ENCODE measurements around the gene SYTL3.
"Not testable (repeated sequence)": the region's sequence is repeated elsewhere in the genome, so short reads cannot be mapped to it uniquely, and the experiment has no call there.

SYTL3 gene

DNA sequence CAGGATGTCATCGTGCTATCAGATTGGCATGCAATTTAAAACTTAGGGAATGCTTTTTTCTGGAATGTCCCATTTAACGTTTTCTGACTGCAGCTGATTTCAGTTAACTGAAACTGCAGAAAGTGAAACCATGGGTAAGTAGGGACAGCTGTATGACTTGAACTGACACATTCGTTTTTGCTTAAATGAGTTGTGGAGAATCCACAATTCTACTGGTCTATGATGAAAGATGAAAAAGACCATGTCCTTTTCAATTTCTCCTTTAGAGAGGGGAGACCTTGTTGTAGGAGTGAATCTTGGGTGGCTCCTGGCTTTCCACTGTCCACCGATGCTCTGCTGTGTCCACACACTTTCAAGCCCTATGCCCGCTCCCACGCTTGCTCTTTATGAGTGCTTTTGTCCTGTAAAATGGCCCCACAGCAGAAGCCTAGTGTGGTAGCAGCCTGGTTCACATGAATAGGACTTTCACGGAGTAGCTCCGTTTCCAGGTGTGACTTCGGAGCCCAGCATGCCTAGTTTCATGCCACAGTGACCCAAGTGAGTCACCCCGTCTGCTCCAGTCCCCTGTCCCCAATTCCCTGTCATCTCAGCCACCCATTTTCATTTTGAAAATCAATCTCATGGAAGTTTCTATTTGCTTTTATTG is 27.2 kb upstream of the SYTL3 start:
- no peak for FAIRE-seq

DNA sequence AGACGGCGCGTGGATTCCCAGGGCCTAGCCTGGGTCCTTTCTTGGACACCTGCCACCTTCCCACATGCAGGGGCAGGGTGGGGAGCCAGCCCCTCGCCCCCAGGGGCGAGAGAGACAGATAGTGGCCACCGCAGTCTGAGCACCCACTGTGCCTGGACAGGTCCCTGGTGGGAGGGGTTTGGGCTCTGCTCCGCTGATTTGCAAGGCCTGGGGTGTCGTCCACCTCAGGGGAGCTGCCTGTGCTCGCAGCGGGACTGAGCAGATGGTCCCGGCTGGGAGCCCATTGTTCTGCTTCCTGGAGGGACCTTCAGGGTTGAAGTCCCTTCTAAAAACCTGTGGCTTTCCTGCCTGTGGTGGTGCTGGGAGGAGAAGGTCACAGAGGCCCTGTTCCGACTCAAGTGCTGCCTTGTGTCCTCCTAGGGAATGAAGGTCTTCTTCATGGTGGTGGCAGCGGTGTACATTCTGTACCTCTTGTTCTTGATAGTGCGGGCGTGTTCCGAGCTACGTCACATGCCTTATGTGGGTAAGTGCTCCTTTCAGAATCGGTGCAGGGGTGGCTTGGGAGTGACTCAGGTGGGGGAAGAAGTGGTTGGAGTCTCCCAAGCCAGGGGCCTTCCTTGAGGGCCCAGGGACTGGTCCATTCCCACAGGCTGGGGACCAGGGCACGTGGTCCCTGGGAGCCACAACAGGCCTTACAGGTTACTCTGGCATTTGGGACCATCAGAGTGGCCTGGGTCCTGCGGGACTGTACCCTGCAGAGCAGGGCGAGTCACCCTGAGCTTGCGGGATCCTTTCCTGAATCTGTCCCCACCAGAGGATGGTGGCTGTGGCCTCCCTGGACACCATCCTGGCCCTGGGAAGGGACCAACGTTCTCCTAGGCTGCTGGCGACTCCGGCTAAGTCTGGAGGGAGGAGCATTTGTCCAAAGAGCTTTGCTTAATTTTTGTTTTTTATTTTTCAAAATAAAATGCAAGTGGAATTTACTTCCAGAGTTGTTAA is 24.9 kb upstream of the SYTL3 start:
- no peak for FAIRE-seq

DNA sequence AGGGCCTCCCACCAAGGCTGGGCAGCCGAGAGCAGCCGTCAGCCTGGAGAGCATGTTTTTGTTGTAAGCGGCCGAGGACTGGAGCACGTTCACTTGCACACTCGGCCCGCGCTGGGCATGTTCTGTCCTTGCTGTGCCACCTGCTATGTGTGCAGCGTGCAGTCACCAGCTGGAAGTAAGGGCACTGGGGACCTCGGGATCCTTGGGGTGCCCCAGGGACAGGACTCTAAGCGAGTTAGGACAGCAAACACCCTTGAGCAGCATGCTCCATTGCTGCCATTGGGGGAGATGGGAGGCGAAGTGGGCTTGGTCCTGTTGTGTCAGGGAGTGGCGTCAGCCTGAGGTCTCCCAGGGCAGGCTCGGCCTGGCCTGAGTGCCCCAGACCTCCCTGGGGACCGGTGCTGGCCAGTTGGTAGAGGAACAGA is 24.0 kb upstream of the SYTL3 start:
- FAIRE-seq: no peak

DNA sequence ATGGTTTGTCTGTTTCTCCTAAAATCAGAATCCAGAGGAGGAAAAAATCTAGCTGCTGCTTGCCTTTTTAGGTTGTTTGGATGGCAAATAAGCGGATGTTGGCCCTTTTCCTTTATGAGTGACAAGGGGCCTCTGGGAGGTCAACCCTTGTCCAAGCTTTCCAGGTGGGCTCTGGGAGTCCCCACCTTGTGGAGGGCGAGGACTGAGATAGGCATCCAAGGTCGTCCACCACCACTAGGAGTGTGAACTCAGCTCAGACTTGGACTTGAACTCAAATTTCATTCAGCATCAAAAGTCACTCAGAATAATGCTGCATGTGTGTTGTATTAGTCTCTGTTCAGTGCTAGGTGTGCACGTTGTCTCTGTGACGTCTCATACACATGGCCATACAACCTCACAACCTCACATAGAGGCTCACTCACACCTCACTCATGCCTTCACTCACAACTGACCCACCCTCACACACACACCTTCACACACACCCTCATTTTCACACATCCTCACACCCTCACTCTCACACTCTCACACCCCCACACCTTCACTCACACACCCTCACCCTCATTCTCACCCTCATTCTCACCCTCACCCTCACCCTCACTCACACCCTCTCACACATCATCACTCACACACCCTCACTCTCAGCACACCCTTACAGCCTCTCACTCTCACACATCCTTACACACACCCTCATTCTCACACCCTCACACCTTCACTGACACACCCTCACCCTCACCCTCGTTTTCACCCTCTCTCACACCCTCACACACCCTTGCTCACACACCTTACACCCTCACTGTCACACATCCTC is 23.3 kb upstream of the SYTL3 start:
- FAIRE-seq: no peak

DNA sequence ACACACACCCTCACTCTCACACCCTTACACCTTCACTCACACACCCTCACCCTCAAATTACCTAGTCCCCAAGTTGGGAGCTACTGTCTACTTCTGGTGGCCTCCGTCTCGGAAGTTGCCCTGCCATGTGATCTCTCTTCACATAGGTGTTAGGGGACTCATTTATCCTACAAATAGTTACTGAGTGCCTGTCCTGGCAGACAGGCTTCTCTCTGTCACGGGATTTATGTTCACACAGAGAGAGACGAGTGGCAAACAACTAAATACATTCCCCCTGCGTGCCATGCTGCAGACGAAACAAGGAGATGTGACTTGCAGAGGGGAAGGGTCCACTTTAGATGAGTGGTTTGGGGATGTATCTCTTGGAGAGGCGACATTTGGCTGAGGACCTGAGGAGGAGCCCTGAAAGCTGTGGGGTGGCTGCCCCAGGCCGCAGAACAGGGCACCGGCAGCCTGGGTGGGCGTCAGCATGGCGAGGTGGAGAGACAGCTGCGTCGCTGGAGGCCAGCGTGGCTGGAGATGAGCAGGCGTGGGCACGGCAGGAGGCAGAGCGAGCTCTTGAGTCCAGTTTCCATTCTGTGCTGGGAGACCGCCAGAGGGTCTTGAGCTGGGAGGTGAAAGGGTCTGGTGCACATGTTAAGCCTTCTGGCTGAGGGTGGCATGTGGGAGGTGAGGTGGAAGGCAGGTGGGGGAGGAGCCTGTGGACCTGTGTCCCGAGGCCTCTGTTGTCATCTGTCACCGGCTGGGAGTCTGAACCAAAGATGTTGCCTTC is 22.5 kb upstream of the SYTL3 start:
- no peak for FAIRE-seq

DNA sequence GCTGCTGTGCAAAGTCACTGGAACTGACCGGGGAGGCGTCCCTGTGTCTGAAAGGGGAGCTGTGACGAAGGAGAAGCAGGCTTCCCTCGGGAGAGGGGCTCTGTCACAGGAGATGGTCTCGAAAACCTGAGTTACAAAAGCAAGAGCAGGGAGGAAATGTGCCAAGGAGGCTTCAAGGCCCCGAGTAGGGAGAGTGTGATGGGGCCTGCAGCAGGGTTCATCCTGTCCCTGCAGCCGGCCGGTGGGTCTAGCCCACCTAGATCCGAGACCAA is 22.0 kb upstream of the SYTL3 start:
- FAIRE-seq: no peak

DNA sequence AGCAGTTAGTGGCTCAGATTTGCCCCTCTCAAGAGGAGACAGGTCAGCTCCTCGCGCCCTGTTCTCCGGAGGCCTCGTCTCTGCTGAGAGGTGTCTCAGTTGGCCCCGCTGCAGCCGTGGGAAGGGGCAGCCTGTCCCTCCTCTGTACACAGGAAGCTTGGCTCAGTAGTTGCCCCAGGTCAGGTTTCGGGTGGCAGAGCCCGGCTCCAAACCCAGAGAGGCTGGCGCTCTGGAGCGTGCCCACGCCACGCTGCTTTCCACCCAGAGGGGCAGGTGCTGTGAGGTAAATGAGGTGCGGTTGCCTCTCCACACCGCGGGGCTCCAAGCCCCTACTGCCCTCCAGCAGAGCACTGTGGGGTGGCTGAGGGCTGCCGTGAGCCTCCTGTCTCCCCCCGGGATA is 21.3 kb upstream of the SYTL3 start:
- no peak for FAIRE-seq

DNA sequence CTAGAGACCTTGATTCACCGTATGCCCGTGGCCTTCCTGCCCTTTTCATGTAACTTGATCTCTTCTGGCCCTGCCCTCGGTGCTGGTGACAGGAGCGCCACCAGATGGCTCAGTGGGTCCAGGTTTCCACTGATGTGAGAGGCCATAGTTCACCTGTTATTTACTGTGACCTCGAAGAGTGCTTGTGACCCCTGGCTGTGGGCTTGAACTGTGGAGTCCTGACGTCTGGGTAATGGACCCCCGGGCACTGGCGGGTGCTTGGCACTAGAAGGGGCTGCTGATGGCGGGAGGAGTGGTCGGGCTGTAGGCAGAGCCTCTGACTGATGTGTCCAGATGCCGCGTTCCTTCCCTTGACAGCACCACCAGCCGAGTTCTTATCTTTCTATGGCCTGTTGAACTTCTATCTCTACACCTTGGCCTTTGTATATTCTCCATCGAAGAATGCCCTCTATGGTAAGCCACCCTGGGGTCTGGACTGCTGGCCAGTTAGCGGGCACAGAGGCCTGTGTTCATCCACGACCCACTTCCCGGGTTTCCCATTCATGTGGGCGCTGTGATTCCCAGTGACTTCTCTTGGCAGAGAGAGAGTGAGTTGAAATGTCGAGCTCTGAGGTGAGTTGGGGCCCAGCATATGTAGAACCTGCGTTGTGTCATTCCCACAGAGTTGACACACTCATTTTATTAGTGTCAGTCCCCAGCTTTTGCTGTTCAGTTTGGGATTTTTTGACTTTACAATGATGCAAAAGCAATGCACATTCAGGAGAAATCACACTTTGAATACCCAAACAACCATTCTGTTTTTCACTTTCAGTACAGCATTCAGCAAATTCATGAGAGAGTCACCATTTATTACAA is 20.3 kb upstream of the SYTL3 start:
- no peak for FAIRE-seq

DNA sequence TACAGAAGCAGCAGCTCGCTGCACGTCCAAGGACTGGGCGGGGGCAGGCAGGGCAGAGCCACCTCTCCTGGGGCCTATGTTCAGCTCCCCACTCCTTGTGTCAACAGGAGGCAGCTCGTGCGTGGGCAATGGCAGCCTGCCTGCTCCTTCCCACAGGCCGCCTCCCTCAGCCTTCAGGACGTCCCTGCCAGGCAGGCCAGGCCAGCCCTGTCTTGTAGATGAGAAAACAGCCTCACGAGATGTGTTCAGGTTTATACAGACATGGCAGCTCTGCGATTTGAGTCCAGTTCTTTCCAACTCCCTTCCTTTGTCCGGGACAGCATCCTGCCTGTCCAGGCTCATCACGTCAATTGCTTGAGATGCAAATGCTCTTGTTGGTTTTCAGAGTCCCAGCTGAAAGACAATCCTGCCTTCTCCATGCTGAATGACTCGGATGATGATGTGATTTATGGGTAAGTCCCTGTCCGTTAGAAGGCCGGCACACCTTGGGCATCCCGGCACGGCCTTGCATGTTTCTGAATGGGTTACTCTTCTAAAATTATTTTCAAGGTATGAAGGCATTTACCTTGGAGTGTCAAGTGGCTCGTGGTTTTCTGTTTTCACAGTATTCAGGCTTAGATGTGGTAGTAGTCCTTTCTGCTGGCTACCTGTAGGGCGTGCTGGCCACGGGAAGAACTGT is 18.8 kb upstream of the SYTL3 start:
- FAIRE-seq: no peak

DNA sequence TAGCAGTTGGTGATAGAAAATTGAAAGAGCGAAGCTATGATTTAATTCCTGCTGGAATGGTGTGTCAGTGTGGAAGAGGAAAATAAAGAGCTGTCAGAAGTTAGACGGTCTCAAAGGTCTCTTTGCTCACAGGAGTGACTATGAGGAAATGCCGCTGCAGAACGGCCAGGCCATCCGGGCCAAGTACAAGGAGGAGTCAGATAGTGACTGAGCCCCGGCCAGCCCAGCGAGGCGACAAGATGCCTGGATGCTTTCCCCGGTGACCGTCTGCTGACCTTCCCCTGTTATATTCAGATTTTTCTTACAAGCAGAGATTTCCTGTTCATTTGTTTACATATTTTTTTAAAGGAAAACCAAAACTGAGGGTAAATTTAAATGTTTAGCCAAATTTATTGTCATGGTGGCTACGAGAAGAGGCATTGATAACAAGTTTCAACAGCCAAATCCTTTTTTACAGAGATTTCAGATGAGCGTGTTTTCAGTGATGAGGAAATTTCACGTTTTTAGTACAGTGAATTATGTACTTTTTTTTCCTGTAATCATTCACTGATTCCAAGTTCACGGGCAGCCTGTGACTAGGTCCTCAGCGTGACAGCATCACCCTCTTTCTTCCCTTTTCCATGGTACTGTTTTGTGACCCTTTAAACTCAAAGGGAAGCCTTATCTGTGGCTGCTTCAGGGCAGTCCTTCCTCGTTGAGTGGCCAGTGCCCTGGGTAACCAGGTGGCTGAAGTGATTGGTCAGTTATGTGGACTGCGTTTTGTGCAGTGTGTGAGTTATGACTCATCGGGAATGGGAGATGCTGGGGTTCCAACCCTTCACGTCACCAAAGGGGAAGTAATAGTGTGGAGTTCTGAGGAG is 17.9 kb upstream of the SYTL3 start:
- no peak for FAIRE-seq

DNA sequence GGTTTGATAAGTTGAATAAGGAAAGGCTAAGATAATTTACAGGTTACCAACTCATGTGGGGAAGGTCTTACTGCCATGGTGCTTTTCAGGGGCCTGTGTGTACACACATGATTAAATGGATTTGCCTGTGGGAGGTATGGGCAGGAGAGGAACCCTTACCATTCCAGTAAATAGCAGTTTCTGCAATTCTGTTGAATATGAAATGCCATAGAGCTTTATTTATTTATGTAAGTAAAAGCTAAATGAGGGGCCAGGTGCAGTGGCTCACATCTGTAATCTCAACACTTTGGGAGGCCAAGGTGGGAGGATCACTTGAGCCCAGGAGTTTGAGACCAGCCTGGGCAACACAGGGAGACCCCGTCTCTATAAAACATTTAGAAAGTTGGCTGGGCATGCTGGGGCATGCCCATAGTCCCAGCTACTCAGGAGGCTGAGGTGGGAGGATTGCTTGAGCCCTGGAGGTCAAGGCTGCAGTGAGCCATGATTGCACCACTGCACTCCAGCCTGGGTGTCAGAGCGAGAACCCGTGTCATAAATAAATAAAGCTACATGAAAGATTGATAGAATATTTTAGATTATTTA is 17.2 kb upstream of the SYTL3 start:
- FAIRE-seq: not testable (repeated sequence)

DNA sequence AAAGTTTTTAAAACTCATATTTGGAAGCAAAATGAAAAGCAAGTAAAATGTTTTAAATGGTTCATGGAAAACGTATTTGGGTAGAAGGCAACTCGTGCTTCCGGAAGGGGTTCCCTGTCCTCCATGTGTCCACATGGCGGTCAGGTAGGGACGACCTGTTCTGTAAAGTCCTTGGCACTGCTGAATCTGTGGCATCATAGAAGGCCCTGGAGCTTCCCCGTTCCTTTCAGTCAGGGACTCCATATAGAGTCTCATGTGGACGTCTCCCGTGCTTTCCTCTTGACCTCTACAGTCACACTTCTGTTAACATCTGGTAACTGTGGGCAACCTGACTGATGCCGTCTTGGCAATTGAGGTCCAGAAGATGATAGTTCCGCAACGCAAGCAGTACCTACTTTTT is 16.7 kb upstream of the SYTL3 start:
- no peak for FAIRE-seq

DNA sequence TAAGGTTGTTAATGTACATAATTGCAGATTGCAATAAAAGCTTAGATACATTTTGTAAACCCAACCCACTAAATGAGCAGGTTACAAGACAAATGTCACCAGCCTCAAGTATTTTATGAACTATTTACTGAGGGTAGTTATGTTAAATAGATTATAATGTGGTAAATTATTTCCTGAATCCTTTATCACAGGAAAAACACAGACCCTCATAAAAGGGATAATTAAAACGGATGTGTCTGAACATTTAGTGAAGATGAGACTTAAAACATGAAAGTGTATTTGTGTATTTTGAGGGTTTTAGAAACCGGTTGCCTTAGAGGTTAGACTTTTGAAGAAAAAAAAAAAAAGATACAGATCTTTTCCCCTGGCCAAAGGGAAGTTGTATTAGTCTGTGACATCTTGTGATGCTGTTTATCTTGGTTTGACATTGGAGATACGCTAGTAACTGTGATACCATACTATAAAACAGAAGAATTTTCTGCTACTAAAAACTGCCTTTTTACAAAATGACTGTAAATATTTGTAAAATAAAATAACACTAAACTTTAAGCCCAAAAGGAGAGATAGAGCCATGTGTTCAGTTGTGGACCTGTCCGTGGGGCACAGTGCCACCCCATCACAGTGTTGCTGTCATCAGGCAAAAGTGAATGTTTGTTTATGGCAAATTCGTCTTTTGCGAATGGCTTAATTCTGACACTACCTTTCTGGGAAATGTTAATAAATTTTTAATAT is 15.0 kb upstream of the SYTL3 start:
- no peak for FAIRE-seq

DNA sequence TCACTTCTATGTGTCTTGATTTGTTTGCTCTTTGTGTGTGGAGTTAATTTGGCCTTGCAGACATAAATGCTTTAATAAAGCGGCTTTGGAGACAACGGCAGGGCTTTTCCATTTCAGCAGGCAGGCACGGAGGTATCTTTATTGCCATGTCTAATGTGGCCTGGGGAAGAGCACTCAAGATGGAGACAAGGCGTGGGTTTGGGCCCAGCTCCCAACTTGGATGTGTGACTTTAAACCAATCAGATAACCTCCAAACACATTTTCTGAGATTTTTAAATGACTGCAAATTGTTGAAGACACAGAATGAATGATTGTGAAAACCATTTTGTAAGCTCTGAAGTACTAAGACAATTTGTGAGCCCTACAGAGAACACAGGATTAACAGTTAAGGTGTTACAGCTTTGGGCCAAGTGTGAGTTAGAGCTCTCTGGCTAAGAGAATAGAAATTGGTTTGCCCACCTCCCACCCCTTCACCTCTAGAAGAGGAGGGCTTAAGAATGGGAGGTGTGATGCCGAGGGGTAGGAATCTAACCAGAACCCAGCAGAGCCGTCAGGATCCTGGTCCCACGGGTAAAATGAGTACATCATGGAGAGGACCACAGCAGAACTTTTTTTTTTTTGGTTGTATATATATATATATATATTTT is 14.3 kb upstream of the SYTL3 start:
- no peak for FAIRE-seq

DNA sequence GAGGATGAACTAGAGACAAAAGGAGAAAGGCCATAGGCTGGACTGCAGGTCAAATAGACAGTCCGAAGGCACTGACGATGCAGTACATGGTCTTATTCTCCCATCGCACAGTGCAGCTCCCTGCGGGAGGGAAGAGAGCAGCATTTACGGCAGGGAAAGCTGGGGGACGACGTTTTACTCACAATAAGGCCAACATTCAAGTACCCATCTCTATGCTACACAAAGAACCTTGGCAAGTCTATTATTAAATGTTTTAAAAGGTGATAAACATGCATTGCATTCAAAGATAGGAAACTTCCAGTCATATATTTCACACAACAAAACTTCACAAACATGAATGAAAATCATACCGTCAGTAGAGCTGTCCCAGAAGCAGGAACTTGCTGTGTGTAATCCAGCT is 13.1 kb upstream of the SYTL3 start:
- no peak for FAIRE-seq

DNA sequence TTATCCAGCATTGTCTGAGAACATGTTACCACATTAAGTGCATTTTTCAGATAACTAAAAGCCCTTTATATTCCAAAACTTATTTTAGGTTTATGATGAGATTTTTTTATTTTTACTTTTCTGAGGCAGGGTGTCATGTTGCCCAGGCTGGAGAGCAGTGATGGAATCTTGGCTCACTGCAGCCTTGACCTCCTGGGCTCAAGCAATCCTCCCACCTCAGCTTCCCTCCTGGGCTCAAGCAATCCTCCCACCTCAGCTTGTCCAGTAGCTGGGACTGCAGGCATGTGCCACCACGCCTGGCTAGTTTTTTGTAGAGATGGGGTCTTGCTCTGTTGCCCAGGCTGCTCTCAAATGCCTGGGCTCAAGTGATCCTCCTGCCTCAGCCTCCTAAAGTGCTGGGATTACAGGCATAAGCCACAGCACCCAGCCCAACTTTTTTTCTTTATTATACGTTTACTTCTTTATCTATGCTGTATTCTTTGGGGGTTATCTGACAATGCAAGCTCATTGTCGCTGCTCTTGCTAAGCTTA is 11.5 kb upstream of the SYTL3 start:
- no peak for FAIRE-seq

DNA sequence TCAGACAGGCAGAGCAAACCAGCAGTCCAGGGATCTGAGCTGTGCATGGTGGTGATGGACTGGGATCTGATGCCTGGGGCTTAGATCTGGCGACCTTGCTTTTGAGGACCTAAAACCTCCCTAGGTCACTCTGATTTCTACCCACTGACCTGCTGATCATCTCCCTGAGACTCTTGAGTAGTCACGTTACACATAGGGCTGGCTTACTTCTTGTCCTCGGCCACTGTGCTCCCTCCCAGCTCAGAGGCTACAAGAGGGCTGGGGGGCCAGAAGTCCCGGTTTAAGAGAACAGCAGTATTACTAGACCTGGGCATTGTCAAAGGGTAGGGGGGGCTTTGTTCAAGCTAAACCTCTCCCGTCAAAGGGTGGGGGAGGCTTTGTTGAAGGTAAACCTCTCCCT is 10.8 kb upstream of the SYTL3 start:
- no peak for FAIRE-seq

DNA sequence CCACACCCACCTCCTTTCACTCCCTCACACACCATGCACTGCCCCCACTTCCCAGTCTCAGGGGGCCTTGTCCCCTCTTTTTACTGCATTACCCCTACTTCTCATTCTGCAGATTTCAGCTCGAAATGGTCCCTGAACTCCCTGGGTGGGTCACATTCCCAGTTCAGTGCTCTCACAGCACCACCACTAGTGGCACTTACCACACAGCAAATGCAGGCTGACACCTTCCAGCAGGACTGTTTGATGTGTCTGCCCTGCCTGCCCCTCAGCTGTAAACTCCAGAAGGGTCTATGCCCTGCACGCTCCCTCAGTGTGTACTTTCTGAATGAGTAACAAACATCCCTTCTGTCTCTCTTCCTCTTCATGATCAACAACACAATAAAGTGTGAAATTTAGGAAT is 9.3 kb upstream of the SYTL3 start:
- FAIRE-seq: no peak
